Left lung (tissue), 10 donors: ENCODE measurements around the gene ACTN1. TPM values are rescaled to one million over a fixed set of nuclear protein-coding genes. Genes with fewer than 3 reads are reported as not detected.

Experiments used
- ATAC-seq: fragments of 200-7000 bp; cut with Tn5 transposase; one replicate; pipeline ENCODE4 v1.9.1; 2020; ENCODE audit warnings: moderate library complexity
- DNase-seq, 4 donors: peaks; one replicate each; pipeline ENCODE4 v3.0.0-alpha.2; 2013 to 2020
- H3K27ac ChIP-seq, 2 donors: fragments of 200-600 bp; sonication (generic) in 1 of 2; one replicate each; pipeline versions ENCODE4 v1.5.0 to v1.8.0; 2020 to 2021
- H3K27me3 ChIP-seq, 2 donors: fragments of 200-600 bp; sonication (generic) in 1 of 2; one replicate each; pipeline versions ENCODE4 v1.5.0 to v1.8.0; 2020 to 2021
- H3K36me3 ChIP-seq, 2 donors: fragments of 200-600 bp; sonication (generic) in 1 of 2; one replicate each; pipeline versions ENCODE4 v1.5.0 to v1.8.0; 2020 to 2021
- H3K4me1 ChIP-seq, 2 donors: fragments of 200-600 bp; one replicate each; pipeline ENCODE4 v1.8.0; 2021
- H3K4me3 ChIP-seq, 2 donors: fragments of 200-600 bp; sonication (generic) in 1 of 2; one replicate each; pipeline versions ENCODE4 v1.5.0 to v1.8.0; 2020 to 2021; ENCODE audit warnings: mild to moderate bottlenecking in 1 of 2
- H3K9me3 ChIP-seq, 2 donors: fragments of 200-600 bp; sonication (generic) in 1 of 2; one replicate each; pipeline versions ENCODE4 v1.5.0 to v1.8.0; 2020 to 2021
- CTCF ChIP-seq, 2 donors: fragments of 200-600 bp; sonication (generic) in 1 of 2; IDR thresholded peaks; one replicate each; pipeline versions ENCODE4 v1.5.0 to v1.8.0; 2021; ENCODE audit warnings: antibody characterized with exemption in 2 of 2
- intact Hi-C, 2 donors: fragments of 100-400 bp; cut with DNase I; formaldehyde crosslinking; loops; one replicate each; pipeline versions ENCODE4 v1.11.2 to v1.14.2; 2022
- polyA plus RNA-seq, 6 donors: library from polyadenylated mRNA; unstranded; fragments of 120-200 nt; gene quantifications; one replicate each; pipeline ENCODE4 v1.2.1, GENCODE V29; 2013; ENCODE audit not compliant: insufficient read length in 6 of 6
- total RNA-seq, 2 donors: library from RNA; stranded (reverse); fragmentation: NEBNext Ultra II Directional; extraction: Animal tissue kit (Norgen Biotek cat#: 25700); gene quantifications; one replicate each; pipeline ENCODE4 v1.2.1, GENCODE V29; 2021
- donor health status: DM: no; HTN: yes; CAD: no.
- donor health status: DM: no; HTN: no; CAD: no.

ACTN1 gene
- total and polyA plus RNA-seq, 8 donors = 125 to 225 (median 146) TPM

GRCh38 chr14:68871392-68871791 is 107.7 kb downstream of the ACTN1 start:
- peaks cover 0 to 55% of the 10 kb centered on the region in 2 donors for H3K36me3 ChIP-seq

GRCh38 chr14:68866991-68867533 is 112.0 kb downstream of the ACTN1 start:
- Histone ChIP-seq H3K9me3 (peaks cover 0 to 14% of the 10 kb centered on the region in 2 donors), H3K4me3 (no peak overlapping the region), H3K27ac (no peak overlapping the region), H3K27me3 (no peaks in the 10 kb centered on the region), H3K4me1 (no peaks in the 10 kb centered on the region), H3K36me3 (peaks cover 0 to 11% of the 10 kb centered on the region in 2 donors)
- intact Hi-C loops = loop anchor here in 1 of 2 donors (10.0 kb wide), 1 partner anchor 238 kb away; no protein-coding TSS in a partner anchor
- no peak for ATAC-seq
- no peak for DNase-seq
- TF ChIP-seq CTCF (IDR thresholded peaks at IDR 0.05) = no peak

More at GRCh38 chr14:68871392-68871791, 107.7 kb downstream of the ACTN1 start:
- Histone ChIP-seq H3K4me1 (no peaks in the 10 kb centered on the region), H3K27me3 (no peaks in the 10 kb centered on the region), H3K9me3 (no peaks in the 10 kb centered on the region), H3K4me3 (no peak overlapping the region), H3K27ac (no peak overlapping the region)
- ATAC-seq = no peak
- TF ChIP-seq CTCF (IDR thresholded peaks at IDR 0.05) = no peak
- intact Hi-C loops = no loop called here
- DNase-seq = no peak

- intact Hi-C loops = loop anchor here in 1 of 2 donors (10.0 kb wide), 1 partner anchor 239 kb away; no protein-coding TSS in a partner anchor
- no peak for ATAC-seq
- H3K27me3 ChIP-seq = no peaks in the 10 kb centered on the region
- TF ChIP-seq CTCF (IDR thresholded peaks at IDR 0.05) = no peak
- no peak overlapping the region for H3K4me3 ChIP-seq
- no peaks in the 10 kb centered on the region for H3K36me3 ChIP-seq
- H3K9me3 ChIP-seq = peaks cover 0 to 14% of the 10 kb centered on the region in 2 donors
- H3K27ac ChIP-seq = no peak overlapping the region
- no peaks in the 10 kb centered on the region for H3K4me1 ChIP-seq
- no peak for DNase-seq
Observed at GRCh38 chr14:68865542-68865941, 113.6 kb downstream of the ACTN1 start.

- no peak for TF ChIP-seq CTCF (IDR thresholded peaks at IDR 0.05)
- no peak overlapping the region for H3K27ac ChIP-seq
- DNase-seq (no peak), ATAC-seq (no peak)
- H3K36me3 ChIP-seq = no peaks in the 10 kb centered on the region
- H3K27me3 ChIP-seq = no peaks in the 10 kb centered on the region
- intact Hi-C loops = loop anchor here in 1 of 2 donors (10.0 kb wide), 1 partner anchor 240 kb away; no protein-coding TSS in a partner anchor
- no peaks in the 10 kb centered on the region for H3K4me1 ChIP-seq
- H3K4me3 ChIP-seq = no peak overlapping the region
- peaks cover 0 to 14% of the 10 kb centered on the region in 2 donors for H3K9me3 ChIP-seq
Observed at GRCh38 chr14:68864361-68864750, 114.7 kb downstream of the ACTN1 start.

GRCh38 chr14:68863610-68864360 is 115.3 kb downstream of the ACTN1 start:
- intact Hi-C loops = loop anchor here in 1 of 2 donors (10.0 kb wide), 1 partner anchor 241 kb away; no protein-coding TSS in a partner anchor
- ATAC-seq = peak; percentile 22
- no peak for DNase-seq
- no peaks in the 10 kb centered on the region for H3K4me1 ChIP-seq
- peaks cover 0 to 14% of the 10 kb centered on the region in 2 donors for H3K9me3 ChIP-seq
- H3K27ac ChIP-seq = no peak overlapping the region
- no peaks in the 10 kb centered on the region for H3K36me3 ChIP-seq
- no peak for TF ChIP-seq CTCF (IDR thresholded peaks at IDR 0.05)
- H3K27me3 ChIP-seq = no peaks in the 10 kb centered on the region
- no peak overlapping the region for H3K4me3 ChIP-seq
